DND-41 (cell line): ENCODE measurements around the gene ITGAE.

Experiments used
- ATAC-seq: fragments of 200-7000 bp; cut with Tn5 transposase; 3 replicates; pipeline ENCODE4 v1.9.1; 2021; ENCODE audit warnings: low read depth; ENCODE audit not compliant: insufficient read depth
- DNase-seq: peaks from one replicate; pipeline ENCODE4 v3.0.0-alpha.2; 2020
- H2AFZ ChIP-seq: 2 replicates; pipeline ENCODE4 v1.6.0; 2012; ENCODE audit warnings: low read depth, low read length
- H3K27ac ChIP-seq: 2 replicates; pipeline ENCODE4 v1.5.1; 2012; ENCODE audit warnings: low read length, inconsistent platforms
- H3K27me3 ChIP-seq: fragments of 200-600 bp; sonication (generic); 2 replicates; pipeline ENCODE4 v1.6.0; 2012; ENCODE audit warnings: low read length, mild to moderate bottlenecking, inconsistent platforms; ENCODE audit not compliant: insufficient read depth, poor library complexity
- H3K36me3 ChIP-seq: 2 replicates; pipeline ENCODE4 v1.5.1; 2012; ENCODE audit warnings: low read length, inconsistent platforms; ENCODE audit not compliant: insufficient read depth
- H3K4me1 ChIP-seq: 2 replicates; pipeline ENCODE4 v1.5.1; 2012; ENCODE audit warnings: mild to moderate bottlenecking, low read length; ENCODE audit not compliant: insufficient read depth
- H3K4me2 ChIP-seq: 2 replicates; pipeline ENCODE4 v1.6.0; 2012; ENCODE audit warnings: mild to moderate bottlenecking, moderate library complexity, low read length, inconsistent platforms; ENCODE audit not compliant: insufficient read depth
- H3K4me3 ChIP-seq, 2 experiments: fragments of 200-600 bp in 1 of 2; shearing (Covaris generic) in 1 of 2; 2 replicates each; pipeline ENCODE4 v1.5.1; 2012 to 2016; ENCODE audit warnings: inconsistent platforms in 2 of 2, low read length in 2 of 2, mild to moderate bottlenecking in 2 of 2, low read depth in 1 of 2, moderate library complexity in 1 of 2
- H3K79me2 ChIP-seq: 2 replicates; pipeline ENCODE4 v1.6.0; 2012; ENCODE audit warnings: low read length, inconsistent platforms; ENCODE audit not compliant: insufficient read depth
- H3K9ac ChIP-seq: 2 replicates; pipeline ENCODE4 v1.6.0; 2012; ENCODE audit warnings: low read depth, mild to moderate bottlenecking, inconsistent platforms, low read length, moderate library complexity
- H3K9me3 ChIP-seq: 2 replicates; pipeline ENCODE4 v1.5.1; 2012; ENCODE audit warnings: low read length, moderate library complexity, mild to moderate bottlenecking, inconsistent platforms; ENCODE audit not compliant: insufficient read depth, severe bottlenecking
- H4K20me1 ChIP-seq: 2 replicates; pipeline ENCODE4 v1.6.0; 2012; ENCODE audit warnings: low read length; ENCODE audit not compliant: insufficient read depth
- CTCF ChIP-seq: IDR thresholded peaks from 2 replicates; pipeline ENCODE4 v1.5.1; 2012; ENCODE audit warnings: borderline replicate concordance, low read length, moderate library complexity, mild to moderate bottlenecking; ENCODE audit not compliant: poor library complexity, severe bottlenecking; ENCODE audit errors: extremely low read depth
- EZH2 ChIP-seq: IDR thresholded peaks from 3 replicates; pipeline ENCODE4 v1.6.1; 2012; ENCODE audit warnings: borderline replicate concordance, low read depth, mild to moderate bottlenecking, moderate library complexity, low read length, inconsistent platforms; ENCODE audit not compliant: severe bottlenecking

The ITGAE gene

GRCh38 chr17:3693829-3694231 is 107.2 kb downstream of the ITGAE start:
- H3K4me1 ChIP-seq: peaks cover 23% of the 10 kb centered on the region
- H3K4me3 ChIP-seq: no peak overlapping the region
- no peak overlapping the region for H3K4me2 ChIP-seq

GRCh38 chr17:3693141-3693540 is 107.8 kb downstream of the ITGAE start:
- H3K36me3 ChIP-seq: no peaks in the 10 kb centered on the region; the same call in 1 of the 2 replicates
- TF ChIP-seq EZH2: no peak
- no peak for TF ChIP-seq CTCF
- peaks cover 2% of the 10 kb centered on the region for H3K9me3 ChIP-seq
- H3K79me2 ChIP-seq: no peaks in the 10 kb centered on the region
- peaks cover 8% of the 10 kb centered on the region for H3K27me3 ChIP-seq
- peaks cover 23% of the 10 kb centered on the region for H3K4me1 ChIP-seq
- DNase-seq: no peak
- no peak overlapping the region for H3K27ac ChIP-seq
- no peak overlapping the region for H3K4me3 ChIP-seq
- no peaks in the 10 kb centered on the region for H4K20me1 ChIP-seq
- H3K9ac ChIP-seq: no peak overlapping the region
- no peak for ATAC-seq
- no peak overlapping the region for H2AFZ ChIP-seq
- H3K4me2 ChIP-seq: no peak overlapping the region

More at GRCh38 chr17:3693829-3694231, 107.2 kb downstream of the ITGAE start:
- H3K27ac ChIP-seq: no peak overlapping the region
- no peaks in the 10 kb centered on the region for H4K20me1 ChIP-seq
- TF ChIP-seq EZH2: no peak
- no peak for TF ChIP-seq CTCF
- ATAC-seq (no peak), DNase-seq (no peak)
- peaks cover 8% of the 10 kb centered on the region for H3K27me3 ChIP-seq
- H3K9me3 ChIP-seq: peaks cover 3% of the 10 kb centered on the region
- no peaks in the 10 kb centered on the region; the same call in 1 of the 2 replicates for H3K36me3 ChIP-seq
- H3K9ac ChIP-seq: no peak overlapping the region
- no peak overlapping the region for H2AFZ ChIP-seq
- H3K79me2 ChIP-seq: no peaks in the 10 kb centered on the region

- Histone ChIP-seq H3K9ac (no peak overlapping the region), H2AFZ (no peak overlapping the region), H3K36me3 (no peaks in the 10 kb centered on the region; the same call in 1 of the 2 replicates), H3K27ac (no peak overlapping the region), H4K20me1 (no peaks in the 10 kb centered on the region), H3K4me3 (no peak overlapping the region), H3K9me3 (no peaks in the 10 kb centered on the region), H3K27me3 (peaks cover 8% of the 10 kb centered on the region), H3K4me2 (no peak overlapping the region), H3K4me1 (peaks cover 23% of the 10 kb centered on the region), H3K79me2 (no peaks in the 10 kb centered on the region)
- DNase-seq (no peak), ATAC-seq (no peak)
- TF ChIP-seq CTCF (peak; percentile 35), EZH2 (no peak)
Observed at GRCh38 chr17:3692346-3692745, 108.6 kb downstream of the ITGAE start.
